GM18502 (cell line): ENCODE data around the gene UNC5B.

Source experiments
- ATAC-seq: cut with Tn5 transposase; IDR thresholded peaks from one replicate; pipeline ENCODE4 v1.9.1; 2021; ENCODE audit warnings: mild to moderate bottlenecking; ENCODE audit not compliant: unreplicated experiment, poor library complexity

The UNC5B gene

GRCh38 chr10:71351628-71352319 lies 139.4 kb downstream of the UNC5B start:
- ATAC-seq, result no peak
